ENCODE data around the gene PWWP2B. TPM values are rescaled to one million over a fixed set of nuclear protein-coding genes. Genes with fewer than 3 reads are reported as not detected.
A peak's percentile ranks its signal among the peaks of the same experiment; 100 is the strongest.

PWWP2B gene
- total RNA-seq, 1 donor from 2014 or later = 49.4 TPM

DNA sequence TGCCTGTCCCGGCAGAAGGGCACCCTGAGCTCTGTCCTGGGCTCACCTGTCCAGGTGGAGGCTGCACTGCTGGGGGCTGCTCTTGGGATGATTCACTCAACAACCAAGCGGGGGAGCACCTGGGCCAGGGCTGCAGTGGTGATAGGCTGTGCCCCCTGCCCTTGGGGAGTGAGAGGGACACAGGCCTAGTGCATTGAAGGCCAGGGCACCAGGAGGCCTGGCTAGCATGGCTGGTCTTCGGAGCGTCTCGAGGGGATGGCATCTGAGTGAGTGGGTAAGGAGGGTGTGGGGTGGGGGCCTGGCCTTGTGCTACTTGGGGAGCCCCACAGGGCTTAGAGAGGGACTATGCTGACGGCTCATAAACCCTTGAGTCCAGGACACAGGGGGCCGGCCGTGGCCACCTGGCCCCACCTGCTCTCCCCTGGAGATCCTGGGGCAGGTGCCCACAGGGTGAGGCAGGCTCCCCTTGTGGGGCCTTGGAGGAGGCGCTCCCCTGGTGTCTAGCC lies 3.1 kb downstream of the PWWP2B start:
- H3K4me1 Mint-ChIP-seq (ENCODE audit: low read depth, unreplicated experiment) = peaks cover 10% of the 10 kb centered on the region
- H3K4me3 Mint-ChIP-seq (ENCODE audit: unreplicated experiment) = no peak overlapping the region
- peaks cover 7% of the 10 kb centered on the region for H3K9me3 Mint-ChIP-seq (ENCODE audit: unreplicated experiment)
- peaks cover 2% of the 10 kb centered on the region for H3K27me3 Mint-ChIP-seq (ENCODE audit: unreplicated experiment)
- H3K27ac Mint-ChIP-seq (ENCODE audit: unreplicated experiment) = no peak overlapping the region
- TF ChIP-seq, protein P1, sequence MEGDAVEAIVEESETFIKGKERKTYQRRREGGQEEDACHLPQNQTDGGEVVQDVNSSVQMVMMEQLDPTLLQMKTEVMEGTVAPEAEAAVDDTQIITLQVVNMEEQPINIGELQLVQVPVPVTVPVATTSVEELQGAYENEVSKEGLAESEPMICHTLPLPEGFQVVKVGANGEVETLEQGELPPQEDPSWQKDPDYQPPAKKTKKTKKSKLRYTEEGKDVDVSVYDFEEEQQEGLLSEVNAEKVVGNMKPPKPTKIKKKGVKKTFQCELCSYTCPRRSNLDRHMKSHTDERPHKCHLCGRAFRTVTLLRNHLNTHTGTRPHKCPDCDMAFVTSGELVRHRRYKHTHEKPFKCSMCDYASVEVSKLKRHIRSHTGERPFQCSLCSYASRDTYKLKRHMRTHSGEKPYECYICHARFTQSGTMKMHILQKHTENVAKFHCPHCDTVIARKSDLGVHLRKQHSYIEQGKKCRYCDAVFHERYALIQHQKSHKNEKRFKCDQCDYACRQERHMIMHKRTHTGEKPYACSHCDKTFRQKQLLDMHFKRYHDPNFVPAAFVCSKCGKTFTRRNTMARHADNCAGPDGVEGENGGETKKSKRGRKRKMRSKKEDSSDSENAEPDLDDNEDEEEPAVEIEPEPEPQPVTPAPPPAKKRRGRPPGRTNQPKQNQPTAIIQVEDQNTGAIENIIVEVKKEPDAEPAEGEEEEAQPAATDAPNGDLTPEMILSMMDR (IDR thresholded peaks at IDR 0.05; ENCODE audit: partially characterized antibody, unreplicated experiment) = no peak
- DNase-seq = peak; percentile 16
- no peaks in the 10 kb centered on the region for H3K36me3 Mint-ChIP-seq (ENCODE audit: unreplicated experiment)

DNA sequence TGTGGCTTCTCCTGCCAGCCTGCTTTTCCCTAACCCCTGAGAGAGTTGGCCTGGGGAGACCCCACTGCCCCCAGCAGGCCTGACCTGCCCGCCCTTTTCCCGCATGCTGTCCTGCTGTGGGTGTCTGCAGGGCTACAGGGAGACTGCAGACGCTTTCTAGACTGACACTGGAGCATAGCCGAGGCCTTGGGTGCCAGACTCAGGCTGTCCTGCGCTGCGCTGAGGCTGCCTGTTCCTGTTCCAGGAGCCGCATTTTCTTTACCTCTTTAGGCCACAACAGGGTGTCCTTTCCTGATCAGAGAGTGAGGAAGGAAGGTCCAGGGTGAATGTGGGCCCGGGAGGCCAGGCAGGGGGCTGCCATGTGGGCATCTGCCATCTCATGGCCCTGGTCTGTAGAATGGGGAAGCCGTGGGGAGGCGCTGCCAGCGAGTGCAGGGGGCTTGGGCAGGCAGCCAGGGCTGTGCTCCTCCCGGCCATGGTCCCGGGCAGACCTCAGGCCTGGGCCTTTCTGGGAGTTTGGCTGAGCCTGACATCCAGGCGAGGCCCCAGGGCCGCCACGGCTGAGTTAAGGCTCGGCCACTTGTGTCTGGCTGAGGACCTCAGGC lies 3.6 kb downstream of the PWWP2B start:
- TF ChIP-seq, protein P1 (IDR thresholded peaks at IDR 0.05; ENCODE audit: partially characterized antibody, unreplicated experiment) = no peak
- Mint-ChIP-seq H3K4me1 (ENCODE audit: low read depth, unreplicated experiment) (peaks cover 10% of the 10 kb centered on the region), H3K27ac (ENCODE audit: unreplicated experiment) (no peak overlapping the region), H3K9me3 (ENCODE audit: unreplicated experiment) (peaks cover 7% of the 10 kb centered on the region), H3K4me3 (ENCODE audit: unreplicated experiment) (peak overlapping the region; percentile 30), H3K27me3 (ENCODE audit: unreplicated experiment) (peaks cover 2% of the 10 kb centered on the region), H3K36me3 (ENCODE audit: unreplicated experiment) (peaks cover under 1% of the 10 kb centered on the region)
- peak; percentile 26 for DNase-seq

DNA sequence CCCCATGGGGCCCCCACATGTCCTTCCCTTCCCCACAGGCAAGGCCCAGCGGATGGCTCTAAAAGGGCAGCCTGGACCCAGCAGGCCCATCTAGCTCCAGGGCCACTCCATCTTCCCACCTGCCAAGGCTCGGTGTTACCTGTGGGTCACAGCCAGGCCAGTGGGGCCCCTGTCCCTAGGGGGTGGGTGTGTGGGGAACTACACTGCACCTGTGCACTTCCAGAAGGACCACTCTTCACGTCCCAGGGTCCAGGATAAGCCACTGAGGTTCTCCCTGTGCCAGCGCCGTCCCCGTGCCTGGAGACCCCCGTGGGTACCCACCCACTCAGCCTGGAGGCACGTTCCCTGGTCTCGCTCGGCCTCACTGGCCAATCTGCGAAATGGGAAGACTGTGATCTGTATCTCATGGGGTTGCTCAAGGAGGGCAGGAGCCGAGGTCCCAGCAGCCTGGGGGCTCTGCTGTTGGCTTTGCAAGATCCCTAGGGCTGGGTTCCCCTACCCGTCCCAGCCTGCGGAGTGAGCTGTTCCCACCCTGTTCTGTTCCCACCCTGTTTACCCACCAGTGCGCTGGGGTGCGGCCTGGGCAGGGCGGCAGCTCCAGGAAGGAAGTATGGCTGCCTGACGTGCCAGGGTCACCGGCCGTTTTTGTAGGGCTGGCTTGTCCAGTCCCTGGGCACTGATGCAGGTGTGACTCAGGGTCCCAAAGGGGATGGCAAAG lies 4.6 kb downstream of the PWWP2B start:
- H3K4me3 Mint-ChIP-seq (ENCODE audit: unreplicated experiment) = no peak overlapping the region
- H3K27me3 Mint-ChIP-seq (ENCODE audit: unreplicated experiment) = peaks cover 2% of the 10 kb centered on the region
- H3K36me3 Mint-ChIP-seq (ENCODE audit: unreplicated experiment) = peaks cover 5% of the 10 kb centered on the region
- TF ChIP-seq, protein P1 (IDR thresholded peaks at IDR 0.05; ENCODE audit: partially characterized antibody, unreplicated experiment) = no peak
- peaks cover 12% of the 10 kb centered on the region for H3K4me1 Mint-ChIP-seq (ENCODE audit: low read depth, unreplicated experiment)
- peaks cover 10% of the 10 kb centered on the region for H3K9me3 Mint-ChIP-seq (ENCODE audit: unreplicated experiment)
- no peak for DNase-seq
- H3K27ac Mint-ChIP-seq (ENCODE audit: unreplicated experiment) = no peak overlapping the region

DNA sequence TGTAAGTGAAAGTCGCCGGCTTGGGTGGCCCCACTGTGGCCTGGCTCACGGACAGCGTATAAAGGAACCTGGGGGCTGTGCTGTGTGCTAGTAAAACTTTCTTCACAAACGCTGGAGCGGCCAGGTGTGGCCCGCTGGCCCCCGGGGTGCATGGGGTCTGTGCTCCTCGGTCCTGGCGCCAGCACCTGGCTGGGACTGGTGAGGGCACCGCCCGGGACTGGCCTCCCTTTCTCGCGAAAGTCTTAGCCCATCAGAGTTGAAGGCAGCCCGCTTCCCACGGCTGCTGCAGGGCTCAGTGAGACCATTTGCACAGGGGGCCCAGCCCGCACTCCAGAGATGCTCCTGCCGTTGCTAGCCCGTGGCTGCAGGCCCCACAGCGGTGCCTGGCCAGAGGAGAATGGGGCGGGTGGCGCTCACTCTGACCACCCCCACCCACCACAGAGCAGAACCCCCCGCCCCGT lies 5.8 kb downstream of the PWWP2B start:
- TF ChIP-seq, protein P1 (IDR thresholded peaks at IDR 0.05; ENCODE audit: partially characterized antibody, unreplicated experiment) = no peak
- H3K27ac Mint-ChIP-seq (ENCODE audit: unreplicated experiment) = no peak overlapping the region
- peaks cover 8% of the 10 kb centered on the region for H3K9me3 Mint-ChIP-seq (ENCODE audit: unreplicated experiment)
- peaks cover 5% of the 10 kb centered on the region for H3K36me3 Mint-ChIP-seq (ENCODE audit: unreplicated experiment)
- H3K4me3 Mint-ChIP-seq (ENCODE audit: unreplicated experiment) = no peak overlapping the region
- no peak for DNase-seq
- no peaks in the 10 kb centered on the region for H3K27me3 Mint-ChIP-seq (ENCODE audit: unreplicated experiment)
- peaks cover 17% of the 10 kb centered on the region for H3K4me1 Mint-ChIP-seq (ENCODE audit: low read depth, unreplicated experiment)

All from glutamatergic neuron (in vitro differentiated cells).